GM12878 (cell line): ENCODE measurements around the gene MYO3B.

Experiments used
- ASH2L ChIP-seq: fragments of 300-600, 200-600 bp; sonication (generic); IDR thresholded peaks from 2 replicates; pipeline ENCODE4 v1.6.1; 2017; ENCODE audit warnings: low read depth, mild to moderate bottlenecking, borderline replicate concordance
- BRCA1 ChIP-seq: IDR thresholded peaks from 2 replicates; pipeline ENCODE4 v1.6.1; 2011; ENCODE audit warnings: low read depth, low read length, improper control_type of control experiment
- CTCF ChIP-seq, 3 experiments: IDR thresholded peaks in 2 of 3; conservative IDR thresholded peaks in 1 of 3; 2 replicates each; pipeline ENCODE4 v1.5.1; 2011; ENCODE audit warnings: low read depth in 3 of 3, low read length in 3 of 3, mild to moderate bottlenecking in 3 of 3, control low read depth in 2 of 3, moderate library complexity in 2 of 3, inconsistent platforms in 1 of 3, mixed read lengths in 1 of 3; ENCODE audit not compliant: control insufficient read depth in 2 of 3, insufficient read depth in 1 of 3; ENCODE audit errors: extremely low read depth in 1 of 3
- EP300 ChIP-seq, 2 experiments: fragments of 150-350 bp in 1 of 2; IDR thresholded peaks; 2 replicates each; pipeline ENCODE4 v1.6.1; 2011 to 2012; ENCODE audit warnings: low read depth in 2 of 2, low read length in 2 of 2, borderline replicate concordance in 1 of 2, improper control_type of control experiment in 1 of 2, inconsistent platforms in 1 of 2; ENCODE audit not compliant: control insufficient read depth in 1 of 2
- EZH2 ChIP-seq: IDR thresholded peaks from 2 replicates; pipeline ENCODE4 v1.6.1; 2012; ENCODE audit warnings: low read depth, mild to moderate bottlenecking, control low read depth, inconsistent platforms, low read length, borderline replicate concordance; ENCODE audit not compliant: control insufficient read depth
- PAX8 ChIP-seq: fragments of 450-650 bp; IDR thresholded peaks from 2 replicates; pipeline ENCODE4 v1.6.1; 2017; ENCODE audit warnings: mild to moderate bottlenecking, moderate library complexity
- RFX5 ChIP-seq: IDR thresholded peaks from 2 replicates; pipeline ENCODE4 v1.6.1; 2011; ENCODE audit warnings: low read depth, low read length, improper control_type of control experiment
- SIX5 ChIP-seq: IDR thresholded peaks from 2 replicates; pipeline ENCODE4 v1.6.1; 2011; ENCODE audit warnings: mild to moderate bottlenecking, low read depth, low read length, moderate library complexity; ENCODE audit not compliant: severe bottlenecking
- SPI1 ChIP-seq: IDR thresholded peaks from 2 replicates; pipeline ENCODE4 v1.6.1; 2011; ENCODE audit warnings: low read depth, mild to moderate bottlenecking, low read length, moderate library complexity, borderline replicate concordance; ENCODE audit not compliant: insufficient read depth
- SREBF2 ChIP-seq: IDR thresholded peaks from 2 replicates; pipeline ENCODE4 v1.6.1; 2012; ENCODE audit warnings: mild to moderate bottlenecking, low read length
- ZBED1 ChIP-seq: IDR thresholded peaks from 2 replicates; pipeline ENCODE4 v1.6.1; 2016; ENCODE audit warnings: borderline replicate concordance

DNA sequence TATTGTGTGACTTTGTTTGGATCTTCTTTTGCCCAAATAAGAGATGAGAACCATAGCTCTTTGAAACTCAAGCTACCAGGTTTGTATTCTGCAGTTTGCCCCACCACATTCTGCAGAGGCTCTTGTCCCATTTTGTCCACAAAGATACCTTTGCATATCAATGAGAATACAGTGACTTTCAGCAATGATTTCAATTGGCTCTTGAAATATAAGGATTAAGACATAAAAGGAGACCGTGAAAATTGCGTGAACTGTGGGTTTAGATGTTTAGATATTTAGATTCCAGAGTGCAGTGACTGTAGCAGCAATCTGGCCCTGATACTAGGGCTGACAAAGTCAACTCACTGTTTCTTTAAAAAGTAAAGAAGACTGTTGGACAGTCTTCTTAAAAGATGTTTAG is 390.6 kb downstream of the MYO3B start:
- TF ChIP-seq EZH2 = no peak
- TF ChIP-seq BRCA1 = no peak
- no peak for TF ChIP-seq PAX8
- no peak for TF ChIP-seq SREBF2
- TF ChIP-seq ASH2L = no peak
- TF ChIP-seq ZBED1 = no peak
- no peak for TF ChIP-seq CTCF (IDR thresholded peaks at IDR 0.05 in 2 of 3, conservative IDR thresholded peaks at IDR 0.05 in 1 of 3; ENCODE audit: control insufficient read depth in 2 of 3, extremely low read depth in 1 of 3, insufficient read depth in 1 of 3, low read depth in 3 of 3, low read length in 3 of 3)
- TF ChIP-seq SPI1 = no peak
- no peak for TF ChIP-seq EP300 (IDR thresholded peaks at IDR 0.05; ENCODE audit: borderline replicate concordance in 1 of 2, control insufficient read depth in 1 of 2, low read depth in 2 of 2, low read length in 2 of 2)
- TF ChIP-seq RFX5 = no peak
- no peak for TF ChIP-seq SIX5
